SK-N-SH treated with all-trans-retinoic acid at 6 μM for 48 hours (cell line): ENCODE data around the gene SHB.

Experiments
- ATAC-seq: fragments of 200-7000 bp; cut with Tn5 transposase; 3 replicates; pipeline ENCODE4 v1.9.1; 2020; ENCODE audit warnings: mild to moderate bottlenecking, moderate library complexity
- BACH2 ChIP-seq: fragments of 250-450 bp; sonication (Bioruptor Pico); IDR thresholded peaks from 2 replicates; pipeline ENCODE4 v1.9.0; 2021; ENCODE audit warnings: mild to moderate bottlenecking, borderline replicate concordance
- CREB5 ChIP-seq: fragments of 250-450 bp; sonication (Bioruptor Pico); IDR thresholded peaks from 2 replicates; pipeline ENCODE4 v1.5.1; 2020; ENCODE audit warnings: low read depth, mild to moderate bottlenecking, moderate library complexity
- CSDC2 ChIP-seq: fragments of 250-450 bp; sonication (Bioruptor Pico); IDR thresholded peaks from 2 replicates; pipeline ENCODE4 v1.5.0; 2020; ENCODE audit warnings: mild to moderate bottlenecking, moderate library complexity
- CSRNP3 ChIP-seq: fragments of 250-450 bp; sonication (Bioruptor Pico); IDR thresholded peaks from 2 replicates; pipeline ENCODE4 v1.5.1; 2021; ENCODE audit warnings: mild to moderate bottlenecking, moderate library complexity
- ESRRG ChIP-seq: fragments of 250-450 bp; sonication (Bioruptor Pico); IDR thresholded peaks from 2 replicates; pipeline ENCODE4 v1.6.1; 2021; ENCODE audit warnings: mild to moderate bottlenecking
- GLIS3 ChIP-seq: fragments of 250-450 bp; sonication (Bioruptor Pico); IDR thresholded peaks from 2 replicates; pipeline ENCODE4 v1.5.0; 2020; ENCODE audit warnings: mild to moderate bottlenecking, moderate library complexity
- OSR1 ChIP-seq: fragments of 250-450 bp; sonication (Bioruptor Pico); IDR thresholded peaks from 2 replicates; pipeline ENCODE4 v1.8.0; 2022; ENCODE audit warnings: moderate library complexity, mild to moderate bottlenecking, inconsistent platforms
- PATZ1 ChIP-seq: fragments of 250-450 bp; sonication (Bioruptor Pico); IDR thresholded peaks from 2 replicates; pipeline ENCODE4 v1.8.0; 2020; ENCODE audit warnings: mild to moderate bottlenecking, moderate library complexity, borderline replicate concordance
- POU6F1 ChIP-seq: fragments of 250-450 bp; sonication (Bioruptor Pico); IDR thresholded peaks from 2 replicates; pipeline ENCODE4 v1.8.0; 2021; ENCODE audit warnings: low read depth, mild to moderate bottlenecking, moderate library complexity, borderline replicate concordance
- PPARA ChIP-seq: fragments of 250-450 bp; sonication (Bioruptor Pico); IDR thresholded peaks from 2 replicates; pipeline ENCODE4 v1.5.0; 2020; ENCODE audit warnings: mild to moderate bottlenecking, borderline replicate concordance
- RARB ChIP-seq: fragments of 250-450 bp; sonication (Bioruptor Pico); IDR thresholded peaks from 2 replicates; pipeline ENCODE4 v1.8.0; 2021; ENCODE audit warnings: mild to moderate bottlenecking, moderate library complexity
- TCF4 ChIP-seq: fragments of 250-450 bp; sonication (Bioruptor Pico); IDR thresholded peaks from 2 replicates; pipeline ENCODE4 v1.8.0; 2021; ENCODE audit warnings: mild to moderate bottlenecking, moderate library complexity, borderline replicate concordance
- TOX ChIP-seq: fragments of 250-450 bp; sonication (Bioruptor Pico); IDR thresholded peaks from 2 replicates; pipeline ENCODE4 v1.8.0; 2021; ENCODE audit warnings: mild to moderate bottlenecking, moderate library complexity, borderline replicate concordance
- TSHZ2 ChIP-seq: fragments of 250-450 bp; sonication (Bioruptor Pico); IDR thresholded peaks from 2 replicates; pipeline ENCODE4 v1.5.0; 2020; ENCODE audit warnings: mild to moderate bottlenecking, moderate library complexity
- ZC3H10 ChIP-seq: fragments of 250-450 bp; sonication (Bioruptor Pico); IDR thresholded peaks from 2 replicates; pipeline ENCODE4 v1.5.1; 2021; ENCODE audit warnings: mild to moderate bottlenecking, moderate library complexity
- ZFP3 ChIP-seq: fragments of 250-450 bp; sonication (Bioruptor Pico); IDR thresholded peaks from 2 replicates; pipeline ENCODE4 v1.5.0; 2020; ENCODE audit warnings: mild to moderate bottlenecking, moderate library complexity
- ZNF565 ChIP-seq: fragments of 450-650 bp; formaldehyde crosslinking; conservative IDR thresholded peaks from 2 replicates; pipeline ENCODE4 v1.5.0; 2020; ENCODE audit warnings: low read depth, mild to moderate bottlenecking, moderate library complexity
- ZNF70 ChIP-seq: fragments of 450-650 bp; formaldehyde crosslinking; IDR thresholded peaks from 2 replicates; pipeline ENCODE4 v1.5.0; 2020; ENCODE audit warnings: mild to moderate bottlenecking, moderate library complexity
- ZNF8 ChIP-seq: fragments of 450-650 bp; formaldehyde crosslinking; IDR thresholded peaks from 2 replicates; pipeline ENCODE4 v1.5.0; 2020; ENCODE audit warnings: mild to moderate bottlenecking, moderate library complexity

Gene SHB

GRCh38 chr9:37971691-37972090, 97.3 kb downstream of the SHB start:
- TF ChIP-seq ZFP3 (CRISPR knock-in tag) (no peak), ZNF70 (no peak), TSHZ2 (CRISPR knock-in tag) (no peak), TOX (no peak), TCF4 (CRISPR knock-in tag) (no peak)
- no peak for ATAC-seq

GRCh38 chr9:37971108-37971459, 97.9 kb downstream of the SHB start:
- no peak for ATAC-seq

GRCh38 chr9:37970301-37971107, 98.5 kb downstream of the SHB start:
- ATAC-seq: no peak
- no peak for TF ChIP-seq RARB (CRISPR knock-in tag)
- no peak for TF ChIP-seq CSDC2 (CRISPR knock-in tag)
- no peak for TF ChIP-seq TOX
- TF ChIP-seq ZNF8 (CRISPR knock-in tag): no peak
- no peak for TF ChIP-seq CSRNP3 (CRISPR knock-in tag)
- no peak for TF ChIP-seq POU6F1 (CRISPR knock-in tag)
- TF ChIP-seq PATZ1 (CRISPR knock-in tag): no peak
- no peak for TF ChIP-seq PPARA (CRISPR knock-in tag)
- no peak for TF ChIP-seq BACH2 (CRISPR knock-in tag)
- TF ChIP-seq ESRRG (CRISPR knock-in tag): no peak
- TF ChIP-seq OSR1 (CRISPR knock-in tag): no peak

More at GRCh38 chr9:37971108-37971459, 97.9 kb downstream of the SHB start:
- TF ChIP-seq ESRRG (CRISPR knock-in tag) (no peak), ZNF70 (no peak), TOX (no peak), ZNF565 (no peak), CREB5 (CRISPR knock-in tag) (no peak), CSDC2 (CRISPR knock-in tag) (no peak), GLIS3 (CRISPR knock-in tag) (no peak), PATZ1 (CRISPR knock-in tag) (no peak), ZC3H10 (CRISPR knock-in tag) (no peak)
